Adrenal gland (tissue), 12 donors: ENCODE results near the gene CKMT2. TPM values are rescaled to one million over a fixed set of nuclear protein-coding genes. Genes with fewer than 3 reads are reported as not detected.

Experiments used
- DNase-seq, 7 donors: peaks; one replicate each; pipeline ENCODE4 v3.0.0-alpha.2; 2019 to 2020
- H3K27ac ChIP-seq, 5 donors: fragments of 200-600 bp; sonication (generic) in 4 of 5; 1 replicate in 3 of 5; 2 replicates in 2 of 5; pipeline versions ENCODE4 v1.5.1 to v1.8.0; 2016 to 2020; ENCODE audit warnings: mild to moderate bottlenecking in 1 of 5
- H3K27me3 ChIP-seq: fragments of 200-600 bp; 2 replicates; pipeline ENCODE4 v1.8.0; 2021
- H3K36me3 ChIP-seq, 2 donors: fragments of 200-600 bp; replicated peaks in 1 of 2; 1 replicate in 1 of 2; 2 replicates in 1 of 2; pipeline versions ENCODE4 v1.5.1 to v1.8.0; 2018 to 2022
- H3K4me1 ChIP-seq, 2 donors: fragments of 200-600 bp; replicated peaks in 1 of 2; 1 replicate in 1 of 2; 2 replicates in 1 of 2; pipeline versions ENCODE4 v1.5.1 to v1.8.0; 2018 to 2021
- H3K4me3 ChIP-seq, 4 donors: fragments of 200-600 bp; sonication (generic) in 3 of 4; one replicate each; pipeline ENCODE4 v1.5.1; 2016 to 2018
- H3K9me3 ChIP-seq, 3 donors: fragments of 200-600 bp; sonication (generic) in 1 of 3; replicated peaks in 1 of 3; 1 replicate in 2 of 3; 2 replicates in 1 of 3; pipeline versions ENCODE4 v1.5.1 to v1.8.0; 2016 to 2021
- CTCF ChIP-seq, 6 experiments: fragments of 450-650 bp in 4 of 6; fragments of 200-600 bp in 2 of 6; sonication (generic) in 1 of 6; IDR thresholded peaks; 1 replicate in 5 of 6; 2 replicates in 1 of 6; pipeline versions ENCODE4 v1.5.1 to v1.8.0; 2016 to 2021; ENCODE audit warnings: antibody characterized with exemption in 6 of 6, mild to moderate bottlenecking in 2 of 6, moderate library complexity in 1 of 6
- POLR2A ChIP-seq, 2 donors: fragments of 450-650 bp; IDR thresholded peaks; one replicate each; pipeline ENCODE4 v1.6.1; 2017; ENCODE audit warnings: antibody characterized with exemption in 2 of 2, mild to moderate bottlenecking in 2 of 2, moderate library complexity in 1 of 2
- WGBS, 4 donors: extraction: QIAGEN DNeasy Blood & Tissue Kit in 2 of 4; methylation state at CpG; one replicate each; pipeline versions ENCODE4 v1.1.5 to v1.1.7; 2013 to 2017; 5-methylcytosine and 5-hydroxymethylcytosine counted together
- intact Hi-C, 2 donors: fragments of 100-400 bp; cut with DNase I; formaldehyde crosslinking; loops; one replicate each; pipeline versions ENCODE4 v1.14.1 to v1.15.0; 2022 to 2023
- polyA plus RNA-seq, 3 donors: library from polyadenylated mRNA; stranded (reverse); fragments of 200-250 nt in 2 of 3; fragments of 350-450 nt in 1 of 3; fragmentation: Illumina TruSeq in 1 of 3; extraction: RNeasy Lipid Tissue Mini Kit (QIAGEN cat#74804) in 1 of 3; gene quantifications; one replicate each; pipeline ENCODE4 v1.2.3, GENCODE V29; 2013 to 2014
- total RNA-seq, 9 donors: library from RNA; depleted of rRNA in 4 of 9; stranded (reverse); fragments of >200 nt in 4 of 9; fragments of 120-200 nt in 1 of 9; fragmentation: NEBNext Ultra II Directional in 1 of 9; extraction: Animal tissue kit (Norgen Biotek cat#: 25700) in 1 of 9; gene quantifications; one replicate each; pipeline versions ENCODE4 v1.1.0 to v1.2.4, GENCODE V29; 2013 to 2023
- donor health status: healthy with polysubstance abuse.
- donor health status: Bipolar disorder and iron deficiency.
- donor health status: DM: yes; HTN: yes; CAD: no.
- donor health status: DM: no; HTN: no; CAD: no.
- donor health status: DM: no; HTN: no; CAD: no.
- donor health status: DM: yes; HTN: yes; CAD: no.

CKMT2 gene
- total and polyA plus RNA-seq, 12 donors, result 22.5 to 112 (median 49.9) TPM

- H3K36me3 ChIP-seq, result no peaks in the 10 kb centered on the region
- H3K27ac ChIP-seq, result no peak overlapping the region
- 56 to 74% (median 71%) methylated on average over 4 of the region's 4 CpGs for WGBS, 4 donors
- intact Hi-C loops, result no loop called here
- DNase-seq, result no peak
- TF ChIP-seq POLR2A (IDR thresholded peaks at IDR 0.05) (no peak), CTCF (IDR thresholded peaks at IDR 0.05) (no peak)
- H3K4me1 ChIP-seq, result no peaks in the 10 kb centered on the region
- H3K9me3 ChIP-seq, result no peaks in the 10 kb centered on the region
- H3K4me3 ChIP-seq, result no peak overlapping the region
- no peaks in the 10 kb centered on the region for H3K27me3 ChIP-seq
Measured at GRCh38 chr5:81228084-81228483, 5.0 kb upstream of the CKMT2 start.

GRCh38 chr5:81230416-81230815 is 2.7 kb upstream of the CKMT2 start:
- H3K36me3 ChIP-seq, result no peaks in the 10 kb centered on the region
- H3K9me3 ChIP-seq, result no peaks in the 10 kb centered on the region
- H3K4me3 ChIP-seq, result no peak overlapping the region
- no peaks in the 10 kb centered on the region for H3K27me3 ChIP-seq
- H3K4me1 ChIP-seq, result peaks cover 16 to 21% of the 10 kb centered on the region in 2 donors
- no peak for TF ChIP-seq CTCF (IDR thresholded peaks at IDR 0.05)
- no peak overlapping the region for H3K27ac ChIP-seq
- WGBS, 4 donors, result 83 to 86% (median 84%) methylated on average over 8 of the region's 8 CpGs
- no peak for DNase-seq
- intact Hi-C loops, result no loop called here

- DNase-seq, result peak; percentile 84 to 94 (median 93)
- TF ChIP-seq POLR2A (IDR thresholded peaks at IDR 0.05) (peak in 1 of 2 donors; percentile 70), CTCF (IDR thresholded peaks at IDR 0.05) (no peak)
- no peaks in the 10 kb centered on the region for H3K9me3 ChIP-seq
- no peaks in the 10 kb centered on the region for H3K27me3 ChIP-seq
- intact Hi-C loops, result no loop called here
- H3K36me3 ChIP-seq, result no peaks in the 10 kb centered on the region
- H3K27ac ChIP-seq, result peak overlapping the region; percentile 61 to 94 (median 88)
- 23 to 34% (median 31%) methylated on average over 4 to 12 of the region's 12 CpGs for WGBS, 4 donors
- H3K4me1 ChIP-seq, result peaks cover 21 to 30% of the 10 kb centered on the region in 2 donors
- peak overlapping the region in 2 of 4 donors; percentile 14 to 53 for H3K4me3 ChIP-seq
Measured at GRCh38 chr5:81232464-81233079, 550 bp upstream of the CKMT2 start.

- WGBS, 4 donors, result 53 to 73% (median 56%) methylated on average over 7 of the region's 7 CpGs
- H3K27me3 ChIP-seq, result no peaks in the 10 kb centered on the region
- H3K36me3 ChIP-seq, result no peaks in the 10 kb centered on the region
- intact Hi-C loops, result no loop called here
- TF ChIP-seq CTCF (IDR thresholded peaks at IDR 0.05) (no peak), POLR2A (IDR thresholded peaks at IDR 0.05) (no peak)
- peaks cover 21 to 30% of the 10 kb centered on the region in 2 donors for H3K4me1 ChIP-seq
- peak overlapping the region; percentile 61 to 94 (median 88) for H3K27ac ChIP-seq
- peak overlapping the region in 1 of 4 donors; percentile 53 for H3K4me3 ChIP-seq
- DNase-seq, result peak in 3 of 7 donors; percentile 42 to 48 (median 47)
- H3K9me3 ChIP-seq, result no peaks in the 10 kb centered on the region
Measured at GRCh38 chr5:81234299-81234698, 1.2 kb downstream of the CKMT2 start.
